A204.1 (cell line): ENCODE data around the gene PRUNE1.

Source experiments
- FAIRE-seq: peaks from 2 replicates; lab custom pipeline; 2012; peaks lifted over from hg19 to GRCh38; lab: Jason Lieb, UNC

Gene PRUNE1

DNA sequence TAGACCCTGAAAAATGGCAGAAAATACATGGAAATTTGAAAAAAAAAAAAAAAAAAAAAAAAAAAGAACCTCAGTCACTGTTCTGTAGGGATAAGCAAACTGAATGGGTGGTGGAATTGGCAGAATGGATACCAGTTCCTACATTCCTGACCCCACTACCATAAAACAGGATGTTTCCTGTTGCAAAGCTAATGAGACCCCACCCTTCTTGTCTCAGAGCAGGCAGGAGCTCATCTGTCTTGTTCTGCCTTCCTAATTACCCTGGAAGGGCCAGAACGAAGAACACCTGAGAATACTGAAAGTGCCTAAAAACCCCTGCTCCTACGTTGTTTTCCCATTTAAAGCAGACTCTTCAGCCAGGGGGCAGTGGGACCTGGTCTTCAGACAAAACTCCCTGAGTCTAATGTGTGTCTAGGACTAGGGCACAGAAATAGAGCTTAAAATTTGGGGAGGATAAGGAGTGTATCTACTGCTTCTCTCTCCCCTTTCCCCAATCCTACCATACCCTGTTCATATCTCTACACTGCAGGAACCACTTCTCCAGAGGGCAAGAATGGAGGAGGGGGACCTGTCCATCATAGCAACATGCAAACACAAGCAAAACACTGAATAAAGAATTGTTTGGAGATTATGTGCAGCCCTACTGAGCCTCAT lies 43.2 kb downstream of the PRUNE1 start:
- no peak for FAIRE-seq

DNA sequence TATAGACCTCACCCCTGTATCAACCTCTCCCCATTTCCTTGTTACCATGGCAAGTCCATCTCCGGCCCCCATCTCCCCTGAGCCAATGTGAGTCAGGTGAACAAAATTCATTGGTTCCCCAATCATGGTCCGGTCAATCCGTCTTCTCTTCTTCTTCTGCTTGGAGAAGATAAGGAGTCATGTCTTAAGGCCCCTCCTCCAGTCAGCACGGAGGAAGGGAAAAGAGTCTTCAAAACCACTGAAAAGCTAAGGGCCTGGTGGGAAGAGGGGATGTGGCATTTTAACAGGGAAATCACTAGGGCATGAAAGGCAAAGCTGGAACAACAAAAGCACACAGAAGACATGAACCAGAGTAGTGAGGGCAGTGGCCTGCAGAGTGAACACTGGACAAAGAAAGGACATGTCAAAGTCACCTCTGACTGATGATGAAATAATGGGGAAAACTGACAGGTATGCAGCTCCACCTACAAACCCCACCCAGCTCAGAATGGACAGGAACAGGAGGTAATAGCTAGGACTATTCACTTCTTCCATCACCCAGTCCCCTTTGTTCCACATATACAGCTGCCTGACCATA lies 46.8 kb downstream of the PRUNE1 start:
- FAIRE-seq, result no peak

DNA sequence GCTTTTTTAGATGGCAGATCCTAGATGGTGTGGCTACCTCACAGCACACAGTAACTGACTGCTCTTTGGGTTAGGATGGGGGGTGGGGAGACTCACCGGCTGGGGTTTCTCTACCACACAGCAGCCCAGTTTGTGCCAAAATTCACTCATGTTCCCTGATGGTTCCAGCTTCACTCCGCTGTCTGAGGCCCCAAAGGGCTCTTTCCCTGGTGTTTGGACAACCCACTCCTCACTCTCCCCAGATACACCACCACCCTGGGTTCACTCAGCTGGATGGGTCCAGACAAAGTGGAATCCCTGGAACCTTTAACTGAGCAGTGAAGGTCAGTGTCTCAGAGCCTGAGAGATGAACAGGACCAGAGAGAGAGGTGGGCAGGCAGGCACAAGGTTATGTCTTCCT lies 47.3 kb downstream of the PRUNE1 start:
- FAIRE-seq, result no peak

DNA sequence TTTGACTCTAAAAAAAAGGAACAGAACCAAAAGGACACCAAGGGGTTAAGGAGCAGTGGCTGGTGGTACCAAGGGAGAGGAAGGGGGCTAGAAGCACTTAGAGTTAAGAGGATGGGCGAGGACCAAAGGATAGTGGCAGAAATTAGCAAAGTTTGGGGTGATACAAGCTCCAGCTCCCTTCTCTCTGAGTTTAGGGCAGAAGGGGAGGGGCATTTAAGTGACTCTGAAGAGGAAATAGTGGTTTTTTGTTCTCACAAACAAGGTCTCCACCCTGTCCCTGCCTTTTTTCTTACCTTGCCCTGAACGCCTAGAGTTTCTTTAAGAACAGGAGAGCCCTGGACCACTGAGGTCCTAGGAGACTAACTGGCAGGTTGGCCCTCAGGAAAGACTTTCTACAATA lies 47.9 kb downstream of the PRUNE1 start:
- FAIRE-seq, result no peak

DNA sequence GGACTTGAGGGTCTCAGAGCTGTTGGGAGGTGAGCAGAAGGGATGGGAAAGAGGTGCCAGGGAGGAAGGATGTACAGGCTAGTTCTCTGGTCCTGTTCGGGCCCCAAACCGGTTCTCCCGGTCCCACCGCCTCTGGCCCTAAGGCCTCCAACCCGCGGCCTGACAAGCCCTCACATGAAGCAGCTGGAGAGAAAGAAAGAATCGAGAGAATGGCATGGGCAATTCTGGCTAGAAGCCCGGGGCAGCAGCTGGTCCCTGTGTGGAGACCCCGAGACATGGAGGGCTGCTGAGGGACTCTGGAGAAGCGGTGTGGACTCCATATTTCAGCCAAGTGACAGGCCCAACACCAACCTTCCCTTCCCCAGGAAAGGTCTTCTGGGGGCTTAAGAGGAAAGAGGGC lies 50.4 kb downstream of the PRUNE1 start:
- FAIRE-seq, result no peak

DNA sequence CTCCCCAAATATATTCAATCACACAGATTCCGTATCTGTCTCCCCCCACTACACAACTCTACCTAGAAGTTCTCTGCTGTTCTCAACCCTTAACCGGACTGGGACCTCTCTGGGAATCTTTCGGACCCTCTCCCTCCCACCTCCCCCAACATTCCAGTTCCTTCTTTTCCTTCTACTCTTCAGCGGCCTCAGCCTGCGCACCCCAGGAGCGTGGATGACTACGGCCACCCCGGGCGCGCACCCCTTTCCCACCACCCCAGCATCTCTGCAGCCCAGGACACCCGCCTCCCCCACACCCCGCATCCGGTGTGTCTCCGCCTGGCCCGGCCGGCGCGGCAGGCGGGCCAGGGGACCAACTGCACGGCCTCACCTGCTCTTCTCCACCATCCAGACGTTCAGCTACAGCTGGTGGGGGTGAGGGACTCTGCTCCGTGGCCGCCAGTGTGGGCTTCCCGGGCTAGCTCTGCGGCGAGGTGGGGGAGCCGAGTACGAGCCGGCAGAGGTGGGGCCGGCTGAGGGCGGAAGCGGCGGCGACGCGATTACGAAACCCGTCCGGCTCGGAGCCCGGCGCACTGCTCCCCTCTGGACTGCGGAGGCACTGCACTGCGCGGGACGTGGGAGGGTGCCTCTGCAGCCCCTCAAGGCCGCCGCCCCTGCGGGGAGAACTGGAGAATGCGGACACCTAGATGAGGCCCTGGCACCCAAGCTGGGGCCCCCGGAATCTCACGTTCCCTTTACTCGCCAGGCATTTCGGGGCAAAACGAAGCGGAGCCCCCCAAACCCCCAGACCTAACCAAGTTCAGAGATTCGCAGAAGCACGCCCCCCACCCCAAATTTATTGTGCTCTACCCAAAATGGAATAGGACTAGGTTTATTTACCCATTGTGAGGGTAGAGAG lies 51.1 kb downstream of the PRUNE1 start, which contains the start of gene CDC42SE1:
Gene CDC42SE1 (minus strand): TSS at position 514 of the 898 bp plus-strand sequence. CDS start 3,892 bp downstream, outside the sequence.
- FAIRE-seq, result no peak

DNA sequence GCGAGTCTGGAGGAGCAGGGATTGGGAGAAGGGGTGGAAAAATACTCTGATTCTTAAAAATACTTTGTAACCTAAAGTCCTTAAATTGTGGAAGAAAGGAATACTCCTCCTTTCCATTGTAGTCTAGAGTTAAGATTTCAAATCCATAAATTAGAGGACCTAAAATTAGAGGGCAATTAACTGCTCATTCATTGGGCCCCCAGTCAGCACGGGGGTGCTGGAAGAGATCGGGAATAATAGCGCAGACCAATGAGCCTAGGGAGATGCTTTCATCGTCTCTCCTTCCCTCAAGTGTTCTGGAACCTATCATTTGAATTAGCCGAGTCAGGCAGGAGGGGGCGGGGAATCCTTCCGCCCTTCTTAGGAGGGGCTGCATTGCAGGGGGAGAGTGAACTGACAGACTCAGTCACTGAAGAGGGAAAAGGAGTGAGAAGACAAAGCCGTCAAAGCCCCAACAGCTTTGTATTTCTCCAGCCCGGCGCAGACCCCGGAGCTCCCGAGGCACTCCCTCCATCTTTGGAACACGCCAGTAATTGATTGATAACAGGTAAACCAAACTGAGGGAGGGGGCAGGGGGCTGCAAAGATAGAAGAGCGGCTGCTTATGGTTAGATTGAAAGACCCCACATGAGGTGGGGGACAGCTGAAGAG lies 51.9 kb downstream of the PRUNE1 start, which contains the start of gene MLLT11:
Gene MLLT11 (plus strand): TSS at position 391 of the 650 bp plus-strand sequence. CDS start 6,828 bp downstream, outside the sequence.
- no peak for FAIRE-seq

DNA sequence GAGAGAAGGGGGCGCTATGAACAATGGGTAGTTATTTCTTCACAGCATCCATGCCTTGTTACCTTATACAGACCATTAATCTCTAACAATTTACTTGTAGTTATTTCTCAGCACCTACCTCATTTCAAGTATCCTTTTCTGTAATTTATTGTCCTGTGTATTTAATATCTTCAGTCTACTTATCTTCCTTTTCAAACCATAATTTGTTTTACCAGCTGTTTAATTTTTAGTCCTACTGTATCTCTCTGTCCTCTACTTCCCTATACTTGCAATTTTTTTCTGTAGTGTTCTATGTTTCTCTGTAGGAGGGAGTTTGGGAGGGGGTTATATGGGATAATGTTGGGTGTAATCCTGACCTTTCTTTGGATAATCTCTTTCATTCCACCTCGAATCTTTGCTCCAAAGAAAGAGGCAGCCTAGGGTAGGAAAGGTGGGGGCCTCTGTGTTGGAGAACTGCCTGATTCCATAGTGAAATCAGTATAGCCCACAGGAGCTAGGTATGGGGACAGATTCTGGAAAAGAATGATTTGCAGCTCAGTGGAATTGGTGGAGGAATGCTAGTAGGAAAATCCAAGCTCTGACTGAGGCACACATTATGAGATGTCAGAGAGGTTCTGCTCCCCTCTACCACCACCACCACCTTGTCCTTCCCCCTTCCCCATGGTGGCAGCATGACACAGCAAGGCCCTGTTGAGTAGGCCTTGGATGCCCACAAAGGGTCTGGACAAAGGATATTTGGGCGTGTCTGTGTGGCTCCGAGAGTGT lies 52.6 kb downstream of the PRUNE1 start:
- no peak for FAIRE-seq

DNA sequence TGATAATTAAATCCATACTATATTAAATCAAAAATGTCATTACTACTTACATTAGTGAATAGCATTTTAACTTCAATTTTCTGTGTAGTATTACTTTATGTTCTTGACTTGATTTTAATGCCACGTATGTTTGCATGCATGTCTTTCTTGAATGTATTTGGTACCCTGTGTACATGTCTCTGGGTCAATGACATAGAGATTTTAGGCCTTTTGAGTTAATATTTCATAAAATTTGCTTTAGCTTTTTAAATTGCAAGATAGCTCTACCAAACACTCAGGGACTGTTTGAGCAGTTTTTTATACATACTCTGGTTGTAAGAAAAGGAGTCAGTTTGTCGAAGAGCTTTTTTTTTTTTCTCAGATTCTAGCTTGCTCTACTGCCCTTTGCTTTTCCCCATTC lies 53.5 kb downstream of the PRUNE1 start:
- no peak for FAIRE-seq

DNA sequence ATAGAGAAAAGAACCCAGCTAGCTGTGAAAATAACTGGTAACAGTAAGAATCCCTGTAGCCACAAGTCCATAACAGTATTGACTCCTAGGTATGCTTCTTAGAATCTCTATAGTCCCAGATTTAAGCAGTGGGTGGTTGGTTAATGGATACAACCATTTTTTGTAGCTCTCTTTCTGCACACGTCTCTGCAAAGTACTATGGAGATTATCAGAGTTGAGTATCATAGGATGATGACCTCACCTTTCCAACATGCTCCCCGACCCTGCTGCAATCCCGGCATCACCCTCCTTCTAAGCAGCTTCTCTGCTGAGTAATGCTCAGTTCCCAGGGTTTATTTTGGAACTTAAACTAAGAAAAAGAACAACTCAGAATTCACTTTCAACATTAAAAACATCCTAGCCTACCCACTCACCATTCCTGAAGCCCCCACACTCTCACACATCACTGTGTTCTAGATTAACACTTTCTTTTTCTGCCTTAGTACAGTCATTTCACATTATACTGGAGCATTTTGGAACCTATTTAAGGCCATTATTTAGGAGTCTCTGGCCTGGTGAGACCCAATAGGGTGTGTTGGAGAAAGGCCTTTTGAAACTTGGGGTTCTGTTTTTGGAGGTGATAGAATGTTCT lies 54.6 kb downstream of the PRUNE1 start:
- no peak for FAIRE-seq

DNA sequence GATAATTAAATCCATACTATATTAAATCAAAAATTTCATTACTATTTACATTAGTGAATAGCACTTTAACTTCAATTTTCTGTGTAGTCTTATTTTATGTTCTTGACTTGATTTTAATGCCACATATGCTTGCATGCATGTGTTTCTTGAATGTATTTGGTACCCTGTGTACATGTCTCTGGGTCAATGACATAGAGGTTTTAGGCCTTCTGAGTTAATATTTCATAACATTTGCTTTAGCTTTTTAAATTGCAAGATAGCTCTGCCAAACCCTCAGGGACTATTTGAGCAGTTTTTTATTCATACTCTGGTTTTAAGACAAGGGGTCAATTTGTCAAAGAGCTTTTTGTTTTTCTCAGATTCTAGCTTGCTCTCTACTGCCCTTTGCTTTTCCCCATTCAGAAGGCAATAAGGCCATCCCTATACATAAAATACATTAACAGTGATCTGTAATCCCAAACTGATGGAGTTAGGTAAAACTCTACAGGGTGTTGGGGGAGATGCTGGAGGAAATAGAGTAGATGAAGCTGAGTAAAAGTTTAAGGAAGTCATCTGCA lies 56.9 kb downstream of the PRUNE1 start:
- FAIRE-seq, result no peak

DNA sequence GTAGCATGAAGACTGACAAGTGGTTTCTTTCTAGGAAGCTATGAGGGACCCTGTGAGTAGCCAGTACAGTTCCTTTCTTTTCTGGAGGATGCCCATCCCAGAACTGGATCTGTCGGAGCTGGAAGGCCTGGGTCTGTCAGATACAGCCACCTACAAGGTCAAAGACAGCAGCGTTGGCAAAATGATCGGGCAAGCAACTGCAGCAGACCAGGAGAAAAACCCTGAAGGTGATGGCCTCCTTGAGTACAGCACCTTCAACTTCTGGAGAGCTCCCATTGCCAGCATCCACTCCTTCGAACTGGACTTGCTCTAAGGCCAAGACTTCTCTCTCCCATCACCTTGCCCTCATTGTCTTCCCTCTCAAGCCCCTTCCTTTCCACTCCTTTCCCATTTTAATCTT lies 58.9 kb downstream of the PRUNE1 start:
- no peak for FAIRE-seq

DNA sequence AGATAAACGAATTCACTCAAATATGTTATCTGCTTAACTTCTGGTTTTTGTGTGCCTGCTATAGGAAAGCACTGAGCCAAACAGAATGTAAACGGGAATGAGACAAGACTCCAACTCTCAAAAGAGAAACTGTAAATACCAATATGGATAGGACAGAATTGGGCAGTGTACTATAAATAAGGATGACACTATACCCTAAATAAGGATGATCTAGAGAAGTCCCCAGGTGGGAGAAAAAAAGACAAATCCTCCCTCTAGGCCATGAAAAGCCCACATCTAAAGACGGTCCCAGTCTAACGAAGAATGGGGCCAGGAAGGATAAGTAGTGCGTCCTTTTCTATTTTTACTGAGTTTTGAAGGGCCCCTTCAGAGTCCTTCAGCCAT lies 60.8 kb downstream of the PRUNE1 start:
- no peak for FAIRE-seq

DNA sequence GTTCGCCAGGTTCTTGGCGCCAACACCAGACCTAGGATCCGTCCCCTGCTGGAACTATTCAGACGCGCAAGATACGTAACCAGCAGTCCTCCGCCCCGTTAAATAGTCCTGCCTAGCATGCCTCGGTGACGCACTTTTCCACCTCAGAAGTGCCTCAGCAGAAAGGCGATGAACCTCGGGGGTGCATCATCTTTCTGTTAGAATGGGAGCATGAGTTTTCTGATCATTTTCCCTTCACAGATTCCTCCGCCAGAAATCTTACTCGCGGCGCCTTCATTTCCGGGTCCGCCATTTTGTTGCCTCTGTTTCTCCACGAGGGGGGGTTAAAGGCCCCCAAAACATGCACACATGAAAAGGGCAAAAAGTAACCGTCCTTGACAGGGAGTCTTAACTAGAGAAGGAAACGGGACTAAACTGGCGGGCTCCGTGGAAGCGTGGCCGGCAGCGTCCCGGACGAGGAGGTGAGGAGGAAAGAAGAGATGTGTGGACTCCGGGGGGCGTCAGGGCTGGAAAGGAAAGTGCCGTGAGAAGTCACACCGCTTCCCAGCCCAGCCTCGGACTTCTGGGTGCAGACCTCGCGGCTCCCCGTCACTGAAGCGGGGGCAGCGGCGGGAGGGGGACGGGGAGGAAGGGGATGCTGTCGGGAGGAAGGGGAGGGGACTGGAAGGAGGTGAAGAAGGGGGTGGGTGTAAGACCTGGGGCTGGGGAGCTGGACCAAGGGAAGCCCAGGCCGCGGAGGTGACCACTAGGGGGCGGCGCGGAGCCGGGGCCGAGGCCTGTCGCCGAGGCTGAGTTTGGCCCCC lies 62.4 kb downstream of the PRUNE1 start, which contains the start of gene GABPB2:
Gene GABPB2 (plus strand): TSS at position 288 of the 803 bp plus-strand sequence. CDS start 17,429 bp downstream, outside the sequence.
- FAIRE-seq, result no peak

DNA sequence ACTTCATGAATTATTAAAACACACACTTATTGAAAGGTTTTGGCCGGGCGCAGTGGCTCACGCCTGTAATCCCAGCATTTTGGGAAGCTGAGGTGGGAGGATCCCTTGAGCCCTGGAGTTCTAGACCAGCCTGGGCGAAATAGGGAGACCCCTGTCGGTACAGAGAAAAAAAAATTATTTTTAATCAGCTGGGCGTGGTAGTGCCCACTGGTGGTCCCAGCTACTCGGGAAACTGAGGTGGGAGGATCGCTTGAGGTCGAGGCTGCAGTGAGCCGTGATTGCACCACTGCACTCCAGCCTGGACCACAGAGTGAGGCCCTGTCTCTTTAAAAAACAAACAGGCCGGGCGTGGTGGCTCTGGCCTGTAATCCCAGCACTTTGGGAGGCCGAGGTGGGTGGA lies 64.0 kb downstream of the PRUNE1 start:
- FAIRE-seq, result no peak
